Measurements from ENCODE around the gene IFNAR1. TPM values are rescaled to one million over a fixed set of nuclear protein-coding genes. Genes with fewer than 3 reads are reported as not detected.

Gene IFNAR1
- total and polyA plus RNA-seq, 2 of the 4 experiments (the other 2 are of a cell fraction) = 7.8 to 9.9 TPM

DNA sequence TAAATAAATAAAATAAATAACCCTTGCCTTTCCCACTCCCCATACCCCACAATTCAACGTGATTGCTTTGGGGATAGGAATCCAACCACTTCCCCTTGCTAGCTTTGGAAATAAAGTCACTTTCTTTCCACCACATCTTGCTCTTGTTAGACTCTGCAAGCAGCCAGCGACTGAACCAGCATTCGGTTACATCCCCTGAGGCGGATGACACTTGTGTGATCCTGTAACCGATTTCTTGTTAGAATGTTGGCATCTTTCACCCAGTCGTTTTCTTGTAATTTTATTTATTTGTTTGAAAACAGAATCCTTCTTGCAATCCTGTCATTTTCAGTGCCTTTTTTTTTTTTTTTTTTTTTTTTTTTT lies 76.8 kb downstream of the IFNAR1 start:
- no peak overlapping the region for H3K18ac ChIP-seq (ENCODE audit: low read depth, low read length)
- peak overlapping the region; percentile 28; the same call in 1 of the 2 replicates for H4K5ac ChIP-seq (ENCODE audit: low read depth, low read length)
- no peak overlapping the region for H3K4me3 ChIP-seq (ENCODE audit: insufficient read depth, low read depth, low read length)
- H3K79me1 ChIP-seq (ENCODE audit: low read depth in 1 of 2, low read length in 2 of 2) = peaks cover 3 to 24% of the 10 kb centered on the region in 2 experiments; a peak in 3 of 4 replicates
- H3K4me2 ChIP-seq (ENCODE audit: low read depth, low read length) = no peak overlapping the region
- no peaks in the 10 kb centered on the region for H3K9me3 ChIP-seq (ENCODE audit: control insufficient read depth, insufficient read depth, low read length)
- peak overlapping the region in 1 of 2 experiments; percentile 8; a peak in 1 of 4 replicates for H4K8ac ChIP-seq (ENCODE audit: low read depth in 2 of 2, low read length in 2 of 2)
- no TSS peak for BruUV-seq (replicated peaks)
- H3K9ac ChIP-seq (ENCODE audit: low read depth, low read length) = no peak overlapping the region
- 100% methylated on average over 1 of the region's 6 CpGs; no CpG with 5 or more reads in 1 of the 2 experiments for WGBS, 2 experiments (ENCODE audit: extremely low coverage in 2 of 2, insufficient read length in 1 of 2)
- H2BK15ac ChIP-seq (ENCODE audit: low read depth, low read length) = no peak overlapping the region
- 0 out of 2 replicates have a peak overlapping the region, but pooled peaks have one; percentile 22 for H2BK20ac ChIP-seq (ENCODE audit: low read depth, low read length)
- POLR2A ChIA-PET (ENCODE audit: unreplicated experiment) = no interaction called here
- no peak overlapping the region for H2BK120ac ChIP-seq (ENCODE audit: low read depth, low read length)
- H3K27me3 ChIP-seq (ENCODE audit: control insufficient read depth, insufficient read depth, low read length) = no peaks in the 10 kb centered on the region
- peaks cover 22% of the 10 kb centered on the region for H4K20me1 ChIP-seq (ENCODE audit: insufficient read depth, low read length)
- no peak overlapping the region for H3K23ac ChIP-seq (ENCODE audit: low read depth, low read length)
- peaks cover 7% of the 10 kb centered on the region for H3K4me1 ChIP-seq (ENCODE audit: control insufficient read depth, insufficient read depth, low read length)
- no peak overlapping the region for H3K27ac ChIP-seq (ENCODE audit: insufficient read depth, low read length)
- H2BK5ac ChIP-seq (ENCODE audit: low read depth, low read length, poor library complexity, severe bottlenecking) = no peak overlapping the region
- intact Hi-C loops (cut with micrococcal nuclease) = loop anchor here (10.0 kb wide), 1 partner anchor 57 kb away; no protein-coding TSS in a partner anchor
- DNase-seq (no peak), ATAC-seq (ENCODE audit: low read depth) (no peak)
- in situ Hi-C loops (cut with MboI; ENCODE audit: low sequenced_read_pairs) = no loop called here
- peaks cover 4% of the 10 kb centered on the region; the same call in 1 of the 2 replicates for H3K36me3 ChIP-seq (ENCODE audit: control insufficient read depth, insufficient read depth, low read length)
- no peak overlapping the region for H2AK9ac ChIP-seq (replicated peaks; ENCODE audit: low read depth, low read length, poor library complexity)
- CTCF ChIA-PET = no interaction called here
- 0 out of 2 replicates have a peak overlapping the region, but pooled peaks have one; percentile 7 for H2AK5ac ChIP-seq (ENCODE audit: low read depth, low read length)
- dilution Hi-C loops (cut with HindIII; ENCODE audit: low sequenced_read_pairs, unreplicated experiment) = no loop called here
- no peak overlapping the region for H3K56ac ChIP-seq (ENCODE audit: extremely low read depth, insufficient read depth, low read length)
- H3K9me1 ChIP-seq (ENCODE audit: insufficient read depth, low read length) = peaks cover 7% of the 10 kb centered on the region
- peak overlapping the region; percentile 24; the same call in 1 of the 2 replicates for H3K4ac ChIP-seq (ENCODE audit: low read depth, low read length)
- no peak overlapping the region for H2AFZ ChIP-seq (replicated peaks; ENCODE audit: low read length, poor library complexity)
- 0 out of 2 replicates have a peak overlapping the region, but pooled peaks have one; percentile 2 for H4K91ac ChIP-seq (ENCODE audit: insufficient read depth, low read depth, low read length)
- no peak overlapping the region for H3K14ac ChIP-seq (replicated peaks; ENCODE audit: low read depth, low read length)
- TF ChIP-seq RFX5 (IDR thresholded peaks at IDR 0.05; ENCODE audit: low read depth, low read length) = no peak
- TF ChIP-seq MAZ (IDR thresholded peaks at IDR 0.05; ENCODE audit: borderline replicate concordance, low read depth, low read length) = no peak
- no peak for TF ChIP-seq USF2 (IDR thresholded peaks at IDR 0.05; ENCODE audit: low read depth, low read length)
- no peak for TF ChIP-seq ELK1 (IDR thresholded peaks at IDR 0.05; ENCODE audit: borderline replicate concordance, low read depth, low read length)
- no peak for TF ChIP-seq BHLHE40 (IDR thresholded peaks at IDR 0.05; ENCODE audit: low read depth, low read length)
- no peak for TF ChIP-seq MXI1 (IDR thresholded peaks at IDR 0.05; ENCODE audit: borderline replicate concordance, low read depth, low read length)
- no peak for TF ChIP-seq MAFK (IDR thresholded peaks at IDR 0.05; ENCODE audit: low read depth, low read length)
- no peak for TF ChIP-seq SMC3 (IDR thresholded peaks at IDR 0.05; ENCODE audit: low read depth, low read length)
- TF ChIP-seq FOS (IDR thresholded peaks at IDR 0.05; ENCODE audit: low read depth, low read length) = no peak
- no peak for TF ChIP-seq RCOR1 (IDR thresholded peaks at IDR 0.05; ENCODE audit: insufficient replicate concordance, low read length)

Data from IMR-90 (cell line).